GM12865 (cell line): ENCODE data around the gene NFIA.

ENCODE experiments used
- DNase-seq: peaks from one replicate; pipeline ENCODE4 v3.0.0; 2010; ENCODE audit warnings: low read depth
- H3K4me3 ChIP-seq: 2 replicates; pipeline ENCODE4 v1.5.1; 2011; ENCODE audit warnings: mild to moderate bottlenecking, low read depth, low read length, control low read depth
- TF ChIP-seq, protein P1 (sequence below): IDR thresholded peaks from 2 replicates; pipeline ENCODE4 v1.5.1; 2011; ENCODE audit warnings: low read length, control low read depth, low read depth, inconsistent platforms; ENCODE audit not compliant: insufficient read depth; ENCODE audit errors: missing control alignments

NFIA gene

DNA sequence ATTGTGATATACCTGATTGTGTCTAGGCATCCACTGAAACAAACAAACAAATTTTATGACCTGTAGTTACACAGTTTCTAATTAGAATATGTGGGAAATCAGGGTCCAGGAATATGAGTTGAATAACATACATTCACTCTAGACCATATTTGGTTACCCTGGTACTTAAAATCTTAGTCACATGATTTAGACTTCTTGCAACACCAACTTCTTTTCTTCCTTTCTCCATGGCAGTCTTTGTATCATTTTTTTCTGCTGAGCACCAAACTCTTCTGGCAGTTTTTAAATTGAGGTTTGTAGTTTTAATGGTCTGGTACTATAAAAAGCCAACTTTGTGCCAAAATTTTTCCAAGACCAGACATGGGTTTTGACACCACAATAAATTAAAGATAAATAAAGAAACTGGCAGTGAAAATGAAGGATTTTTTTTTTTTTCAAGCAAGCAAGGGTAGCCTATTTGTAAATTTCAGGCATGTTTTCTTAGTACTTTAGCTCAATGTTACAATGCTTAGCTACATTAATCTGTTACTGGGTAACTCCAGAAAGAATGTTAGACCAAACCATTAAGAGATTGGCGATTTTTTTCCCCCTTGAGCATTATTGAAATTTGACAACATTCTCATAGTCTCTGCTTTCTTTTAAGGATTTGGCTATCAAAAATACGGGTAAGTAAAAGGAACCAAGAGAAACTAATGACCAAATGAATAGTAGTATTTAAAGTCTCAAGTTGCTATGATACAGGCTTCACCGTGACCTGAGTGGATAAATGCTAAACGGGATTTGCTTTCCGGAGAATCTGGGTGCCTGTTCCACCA lies 108.5 kb downstream of the NFIA start:
- no peak overlapping the region for H3K4me3 ChIP-seq
- TF ChIP-seq, protein P1, sequence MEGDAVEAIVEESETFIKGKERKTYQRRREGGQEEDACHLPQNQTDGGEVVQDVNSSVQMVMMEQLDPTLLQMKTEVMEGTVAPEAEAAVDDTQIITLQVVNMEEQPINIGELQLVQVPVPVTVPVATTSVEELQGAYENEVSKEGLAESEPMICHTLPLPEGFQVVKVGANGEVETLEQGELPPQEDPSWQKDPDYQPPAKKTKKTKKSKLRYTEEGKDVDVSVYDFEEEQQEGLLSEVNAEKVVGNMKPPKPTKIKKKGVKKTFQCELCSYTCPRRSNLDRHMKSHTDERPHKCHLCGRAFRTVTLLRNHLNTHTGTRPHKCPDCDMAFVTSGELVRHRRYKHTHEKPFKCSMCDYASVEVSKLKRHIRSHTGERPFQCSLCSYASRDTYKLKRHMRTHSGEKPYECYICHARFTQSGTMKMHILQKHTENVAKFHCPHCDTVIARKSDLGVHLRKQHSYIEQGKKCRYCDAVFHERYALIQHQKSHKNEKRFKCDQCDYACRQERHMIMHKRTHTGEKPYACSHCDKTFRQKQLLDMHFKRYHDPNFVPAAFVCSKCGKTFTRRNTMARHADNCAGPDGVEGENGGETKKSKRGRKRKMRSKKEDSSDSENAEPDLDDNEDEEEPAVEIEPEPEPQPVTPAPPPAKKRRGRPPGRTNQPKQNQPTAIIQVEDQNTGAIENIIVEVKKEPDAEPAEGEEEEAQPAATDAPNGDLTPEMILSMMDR, result no peak
- DNase-seq, result no peak

DNA sequence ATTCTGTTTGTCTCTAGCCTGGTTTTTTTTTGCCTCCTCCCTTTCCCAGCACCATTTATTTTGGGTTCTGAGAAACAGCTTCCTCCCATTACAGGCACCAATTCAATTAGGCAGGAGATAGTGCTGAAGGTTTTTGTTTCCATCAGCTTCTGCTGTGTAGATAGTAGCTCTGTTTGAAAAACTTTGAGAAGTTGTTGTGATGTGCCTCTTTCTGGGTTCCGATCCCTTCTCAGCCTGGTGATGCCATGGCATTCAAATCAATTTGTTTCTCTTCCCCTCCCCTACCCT lies 109.0 kb downstream of the NFIA start:
- no peak for DNase-seq
- no peak overlapping the region for H3K4me3 ChIP-seq
- TF ChIP-seq, protein P1, result no peak

DNA sequence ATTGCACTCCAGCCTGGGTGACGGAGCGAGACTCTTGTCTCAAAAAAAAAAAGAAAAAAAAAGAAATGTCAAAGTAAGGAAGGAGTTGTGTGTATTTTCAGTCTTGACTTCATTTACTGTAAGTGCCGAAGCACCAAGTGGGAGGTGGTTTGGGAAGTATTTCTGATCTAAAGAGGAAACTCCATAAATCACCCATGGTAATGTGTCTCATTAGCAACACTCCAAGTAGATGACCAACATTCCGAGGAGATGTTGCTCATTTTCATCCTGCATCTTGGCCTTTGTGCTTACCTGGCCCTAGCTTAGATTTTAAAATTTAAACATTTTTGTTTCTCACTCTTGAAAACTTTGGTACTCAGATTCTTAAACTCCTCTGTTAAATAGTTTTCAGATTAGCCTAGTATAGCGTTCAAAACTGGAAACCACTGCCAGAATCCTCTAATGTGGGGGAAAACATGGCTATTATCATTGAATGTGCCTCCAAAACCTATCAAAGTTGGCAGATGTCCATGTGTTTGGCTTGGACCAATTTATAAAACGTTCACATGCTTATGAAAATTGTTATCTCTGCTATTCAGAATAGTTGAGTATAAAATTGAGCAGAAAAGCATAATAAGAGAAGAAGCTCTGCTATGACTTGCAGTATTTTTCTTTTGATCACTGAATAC lies 110.4 kb downstream of the NFIA start:
- DNase-seq, result no peak
- H3K4me3 ChIP-seq, result no peak overlapping the region
- TF ChIP-seq, protein P1, result no peak

DNA sequence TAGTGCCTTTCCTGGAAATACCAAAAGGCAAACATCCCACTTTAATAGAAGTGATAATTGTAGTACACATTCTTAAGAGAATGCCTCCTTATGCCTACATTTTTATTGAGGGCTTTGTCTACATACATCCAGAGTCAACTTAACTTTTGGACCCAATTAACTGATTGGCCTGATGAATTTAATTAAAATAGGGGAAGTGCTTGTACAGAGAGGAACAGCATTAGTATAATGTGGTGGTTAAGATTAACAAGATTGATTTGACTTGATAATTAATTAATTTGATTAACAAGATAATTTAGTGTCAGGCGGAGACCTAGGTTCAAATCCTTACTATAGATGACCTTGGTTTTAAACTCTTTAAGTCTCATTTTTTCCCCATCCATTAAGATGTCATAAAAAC lies 111.4 kb downstream of the NFIA start:
- TF ChIP-seq, protein P1, result no peak
- H3K4me3 ChIP-seq, result no peak overlapping the region
- no peak for DNase-seq

DNA sequence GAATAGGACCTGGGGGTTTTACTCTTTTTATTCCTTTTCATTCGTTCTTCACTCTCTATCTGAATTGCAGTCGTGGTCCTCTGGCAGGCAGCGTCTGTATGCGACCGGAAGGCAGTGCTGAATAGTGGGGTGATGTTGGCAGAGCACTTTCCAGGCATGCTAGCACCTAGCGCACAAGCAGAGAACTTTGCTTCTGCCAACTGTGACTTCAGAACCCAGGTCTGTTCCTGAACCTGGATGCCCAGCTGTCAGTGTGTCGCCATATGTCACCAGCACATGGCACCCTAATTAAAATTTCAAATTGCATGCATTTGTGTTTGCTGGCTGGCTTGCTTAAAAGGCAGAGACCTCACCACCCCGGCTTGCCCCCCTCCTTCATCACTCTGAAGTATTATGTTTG lies 116.2 kb downstream of the NFIA start:
- H3K4me3 ChIP-seq, result no peak overlapping the region
- no peak for DNase-seq
- TF ChIP-seq, protein P1, result no peak

DNA sequence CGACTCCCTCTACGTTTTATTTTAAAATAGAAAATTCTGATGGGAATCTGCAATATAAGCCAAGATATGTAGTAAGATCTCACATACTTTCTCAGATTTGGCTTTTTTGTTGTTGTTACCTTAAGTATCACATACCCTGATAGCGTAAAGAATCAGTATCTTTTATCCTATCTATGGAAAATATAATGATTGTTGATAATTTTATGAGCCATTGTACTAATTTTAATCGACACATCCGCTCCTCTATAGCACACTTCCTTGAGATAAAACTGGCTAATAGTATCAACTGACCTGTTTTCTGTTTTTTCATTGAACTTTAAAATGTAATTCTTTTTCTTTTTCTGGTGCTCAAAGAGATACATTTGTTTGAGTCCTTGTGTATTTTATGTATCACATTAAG lies 118.7 kb downstream of the NFIA start:
- DNase-seq, result no peak
- no peak overlapping the region for H3K4me3 ChIP-seq
- TF ChIP-seq, protein P1, result no peak
